NCI-H1092 (cell line): ENCODE results near the gene TBATA.

Source experiments
- DNase-seq: peaks from one replicate; lab custom pipeline; 2025; lab: John Stamatoyannopoulos, UW

TBATA gene

GRCh38 chr10:70742537-70743429, 42.4 kb downstream of the TBATA start:
- no peak for DNase-seq

GRCh38 chr10:70740406-70741288, 44.5 kb downstream of the TBATA start:
- DNase-seq, result no peak

- no peak for DNase-seq
These were observed 46.4 kb downstream of the TBATA start for GRCh38 chr10:70738761-70739121.

- DNase-seq, result no peak
These were observed 47.0 kb downstream of the TBATA start for GRCh38 chr10:70738006-70738760.

- DNase-seq, result no peak
These were observed 47.9 kb downstream of the TBATA start for GRCh38 chr10:70737250-70737649.

GRCh38 chr10:70736525-70736924, 48.7 kb downstream of the TBATA start:
- DNase-seq, result no peak

- DNase-seq, result no peak
These were observed 50.0 kb downstream of the TBATA start for GRCh38 chr10:70735161-70735560.

- no peak for DNase-seq
These were observed 52.1 kb downstream of the TBATA start for GRCh38 chr10:70733051-70733450.

- no peak for DNase-seq
These were observed 52.6 kb downstream of the TBATA start for GRCh38 chr10:70732569-70732968.

GRCh38 chr10:70730955-70731354, 54.2 kb downstream of the TBATA start:
- DNase-seq, result no peak

GRCh38 chr10:70729763-70730357, 55.3 kb downstream of the TBATA start:
- peak; percentile 81 for DNase-seq

- no peak for DNase-seq
These were observed 56.8 kb downstream of the TBATA start for GRCh38 chr10:70728328-70728727.

- DNase-seq, result no peak
These were observed 58.2 kb downstream of the TBATA start for GRCh38 chr10:70726909-70727495.

GRCh38 chr10:70723771-70724170, 61.4 kb downstream of the TBATA start:
- no peak for DNase-seq

- no peak for DNase-seq
These were observed 62.3 kb downstream of the TBATA start for GRCh38 chr10:70722820-70723424.
